H1 (cell line): Measurements from ENCODE around the gene RIN3. TPM values are rescaled to one million over a fixed set of nuclear protein-coding genes. Genes with fewer than 3 reads are reported as not detected.

Experiments
- CTCF ChIA-PET: fragments of 300-600 bp; sonication (Branson Sonifier 250); formaldehyde crosslinking; loops from one replicate; lab custom pipeline; 2021; ENCODE audit not compliant: partially characterized antibody; lab: Charles Lee
- POLR2A ChIA-PET: fragments of 300-600 bp; sonication (Branson Sonifier 250); formaldehyde crosslinking; loops from one replicate; lab custom pipeline; 2021; ENCODE audit warnings: inconsistent platforms; ENCODE audit not compliant: partially characterized antibody; lab: Charles Lee
- DNase-seq, 2 experiments: peaks; one replicate each; pipeline versions ENCODE4 v3.0.0 to v3.0.0-alpha.2; 2010 to 2022; ENCODE audit warnings: low spot score in 2 of 2, low read depth in 1 of 2, mixed read lengths in 1 of 2
- FAIRE-seq: peaks from 2 replicates; lab custom pipeline; 2011; peaks lifted over from hg19 to GRCh38; lab: Jason Lieb, UNC
- H2AFZ ChIP-seq: 2 replicates; pipeline ENCODE4 v1.8.1; 2012; ENCODE audit warnings: low read length, inconsistent platforms
- H2AK5ac ChIP-seq: 2 replicates; pipeline ENCODE4 v1.6.1; 2013; ENCODE audit warnings: low read depth, low read length
- H2BK120ac ChIP-seq: replicated peaks from 2 replicates; pipeline ENCODE3; 2013; ENCODE audit warnings: low read depth, low read length, inconsistent platforms
- H2BK12ac ChIP-seq: 2 replicates; pipeline ENCODE4 v1.6.1; 2013; ENCODE audit warnings: low read depth, low read length
- H2BK15ac ChIP-seq: 2 replicates; pipeline ENCODE4 v1.6.1; 2013; ENCODE audit warnings: low read length
- H2BK20ac ChIP-seq: 2 replicates; pipeline ENCODE4 v1.6.1; 2013; ENCODE audit warnings: low read length
- H2BK5ac ChIP-seq: 2 replicates; pipeline ENCODE4 v1.6.1; 2013; ENCODE audit warnings: low read depth, low read length
- H3K14ac ChIP-seq: 2 replicates; pipeline ENCODE4 v1.6.1; 2013; ENCODE audit warnings: inconsistent platforms; ENCODE audit not compliant: insufficient read length
- H3K18ac ChIP-seq: 2 replicates; pipeline ENCODE4 v1.6.1; 2013; ENCODE audit warnings: low read length; ENCODE audit errors: extremely low read depth
- H3K23ac ChIP-seq: 2 replicates; pipeline ENCODE4 v1.6.1; 2013; ENCODE audit warnings: inconsistent platforms; ENCODE audit not compliant: insufficient read length
- H3K23me2 ChIP-seq: 2 replicates; pipeline ENCODE4 v1.6.1; 2013; ENCODE audit warnings: low read depth, low read length
- H3K27ac ChIP-seq: 2 replicates; pipeline ENCODE4 v1.6.1; 2011; ENCODE audit warnings: low read depth, low read length, inconsistent platforms
- H3K27me3 ChIP-seq, 4 experiments: replicated peaks in 1 of 4; 1 replicate in 1 of 4; 2 replicates in 3 of 4; pipeline versions ENCODE4 v1.6.1 to v1.8.1; 2011 to 2013; ENCODE audit warnings: low read length in 3 of 4, mild to moderate bottlenecking in 3 of 4, inconsistent platforms in 2 of 4, mixed read lengths in 2 of 4, moderate library complexity in 1 of 4; ENCODE audit not compliant: control insufficient read depth in 3 of 4, insufficient read depth in 3 of 4; ENCODE audit errors: extremely low read depth in 1 of 4
- H3K36me3 ChIP-seq, 4 experiments: 2 replicates each; pipeline versions ENCODE4 v1.6.1 to v1.8.1; 2011 to 2013; ENCODE audit warnings: mild to moderate bottlenecking in 4 of 4, low read length in 3 of 4, moderate library complexity in 2 of 4, control low read depth in 1 of 4, inconsistent platforms in 1 of 4; ENCODE audit not compliant: insufficient read depth in 4 of 4, control insufficient read depth in 2 of 4
- H3K4ac ChIP-seq: replicated peaks from 2 replicates; pipeline ENCODE3; 2013; ENCODE audit warnings: low read length, low read depth, mixed read lengths, inconsistent platforms; ENCODE audit not compliant: insufficient read length
- H3K4me1 ChIP-seq, 4 experiments: replicated peaks in 1 of 4; 1 replicate in 1 of 4; 2 replicates in 3 of 4; pipeline versions ENCODE4 v1.6.1 to v1.8.1; 2011 to 2013; ENCODE audit warnings: low read length in 3 of 4, inconsistent platforms in 2 of 4, mixed read lengths in 1 of 4; ENCODE audit not compliant: insufficient read depth in 4 of 4, control insufficient read depth in 3 of 4
- H3K4me2 ChIP-seq, 2 experiments: 2 replicates each; pipeline versions ENCODE4 v1.6.1 to v1.8.1; 2011 to 2013; ENCODE audit warnings: low read depth in 2 of 2, low read length in 2 of 2, control low read depth in 1 of 2, inconsistent platforms in 1 of 2, mild to moderate bottlenecking in 1 of 2; ENCODE audit not compliant: insufficient read depth in 1 of 2
- H3K4me3 ChIP-seq, 4 experiments: fragments of 200-600, 300-600 bp in 1 of 4; sonication (generic), shearing (Covaris generic), sonication (Bioruptor Twin) in 1 of 4; 2 replicates each; pipeline versions ENCODE4 v1.5.1 to v1.8.1; 2011 to 2016; ENCODE audit warnings: low read length in 4 of 4, low read depth in 3 of 4, control low read depth in 2 of 4, inconsistent platforms in 2 of 4, mild to moderate bottlenecking in 2 of 4, mixed read lengths in 1 of 4, moderate library complexity in 1 of 4; ENCODE audit not compliant: insufficient read depth in 2 of 4; ENCODE audit errors: extremely low read depth in 1 of 4
- H3K56ac ChIP-seq: replicated peaks from 2 replicates; pipeline ENCODE3; 2013; ENCODE audit warnings: low read depth, mild to moderate bottlenecking, mixed read lengths, low read length, inconsistent platforms; ENCODE audit not compliant: insufficient read length
- H3K79me1 ChIP-seq: 2 replicates; pipeline ENCODE4 v1.6.1; 2013; ENCODE audit warnings: low read depth, low read length, control low read depth
- H3K79me2 ChIP-seq, 2 experiments: 2 replicates each; pipeline versions ENCODE4 v1.6.1 to v1.8.1; 2012 to 2013; ENCODE audit warnings: low read length in 2 of 2, mild to moderate bottlenecking in 2 of 2, inconsistent platforms in 1 of 2; ENCODE audit not compliant: insufficient read depth in 2 of 2, control insufficient read depth in 1 of 2
- H3K9ac ChIP-seq, 4 experiments: replicated peaks in 1 of 4; 1 replicate in 1 of 4; 2 replicates in 3 of 4; pipeline versions ENCODE4 v1.6.1 to v1.8.1; 2011 to 2013; ENCODE audit warnings: low read depth in 3 of 4, low read length in 3 of 4, control low read depth in 2 of 4, mild to moderate bottlenecking in 2 of 4, moderate library complexity in 2 of 4, inconsistent platforms in 1 of 4; ENCODE audit errors: extremely low read depth in 1 of 4
- H3K9me3 ChIP-seq, 2 experiments: 2 replicates each; pipeline versions ENCODE4 v1.6.1 to v1.8.1; 2012 to 2013; ENCODE audit warnings: mild to moderate bottlenecking in 2 of 2, moderate library complexity in 2 of 2, control low read depth in 1 of 2, inconsistent platforms in 1 of 2, low read depth in 1 of 2, low read length in 1 of 2, mixed read lengths in 1 of 2; ENCODE audit not compliant: insufficient read depth in 2 of 2
- H4K20me1 ChIP-seq, 2 experiments: replicated peaks in 1 of 2; 2 replicates each; pipeline versions ENCODE3 to v1.8.1; 2011 to 2013; ENCODE audit warnings: inconsistent platforms in 2 of 2, low read length in 2 of 2, mild to moderate bottlenecking in 1 of 2; ENCODE audit not compliant: insufficient read depth in 2 of 2, control insufficient read depth in 1 of 2
- H4K5ac ChIP-seq: 2 replicates; pipeline ENCODE4 v1.6.1; 2013; ENCODE audit warnings: low read length, low read depth, mixed read lengths, inconsistent platforms; ENCODE audit not compliant: insufficient read length
- H4K8ac ChIP-seq: 2 replicates; pipeline ENCODE4 v1.8.0; 2013; ENCODE audit warnings: mild to moderate bottlenecking, moderate library complexity, low read length, inconsistent platforms; ENCODE audit not compliant: insufficient read depth; ENCODE audit errors: extremely low read depth
- H4K91ac ChIP-seq: replicated peaks from 2 replicates; pipeline ENCODE3; 2013; ENCODE audit warnings: low read length, mixed read lengths, inconsistent platforms; ENCODE audit not compliant: insufficient read length
- ASH2L ChIP-seq: fragments of 200-600, 300-600 bp; sonication (generic); IDR thresholded peaks from one replicate; pipeline ENCODE4 v1.7.1; 2017; ENCODE audit warnings: low read length
- BRCA1 ChIP-seq: IDR thresholded peaks from 2 replicates; pipeline ENCODE4 v1.6.1; 2012; ENCODE audit warnings: low read depth, low read length, improper control_type of control experiment
- EP300 ChIP-seq, 2 experiments: IDR thresholded peaks; 1 replicate in 1 of 2; 2 replicates in 1 of 2; pipeline ENCODE4 v1.6.1; 2011 to 2012; ENCODE audit warnings: low read depth in 2 of 2, low read length in 2 of 2, mild to moderate bottlenecking in 2 of 2, borderline replicate concordance in 1 of 2, inconsistent platforms in 1 of 2, moderate library complexity in 1 of 2
- KDM5A ChIP-seq: fragments of 200-600 bp; IDR thresholded peaks from 2 replicates; pipeline ENCODE4 v1.7.1; 2012; ENCODE audit warnings: mild to moderate bottlenecking, low read length, inconsistent platforms, mixed read lengths
- MAFK ChIP-seq: IDR thresholded peaks from 2 replicates; pipeline ENCODE4 v1.6.1; 2012; ENCODE audit warnings: low read depth, mild to moderate bottlenecking, improper control_type of control experiment, low read length
- SIRT6 ChIP-seq: IDR thresholded peaks from one replicate; pipeline ENCODE4 v1.7.1; 2012; ENCODE audit warnings: low read length, inconsistent platforms
- SP1 ChIP-seq: IDR thresholded peaks from 2 replicates; pipeline ENCODE4 v1.6.1; 2011; ENCODE audit warnings: low read depth, low read length
- SRF ChIP-seq: IDR thresholded peaks from 2 replicates; pipeline ENCODE4 v1.6.1; 2011; ENCODE audit warnings: mild to moderate bottlenecking, low read depth, low read length, moderate library complexity
- SUZ12 ChIP-seq: fragments of 200-600 bp; sonication (generic); IDR thresholded peaks from 2 replicates; pipeline ENCODE4 v1.6.1; 2012; ENCODE audit warnings: mild to moderate bottlenecking, inconsistent platforms, low read length, moderate library complexity, mixed read lengths
- TEAD4 ChIP-seq: IDR thresholded peaks from 2 replicates; pipeline ENCODE4 v1.6.1; 2012; ENCODE audit warnings: low read depth, low read length, inconsistent platforms, mixed read lengths
- WGBS, 2 experiments: shearing (Covaris generic) in 1 of 2; methylation state at CpG; one replicate each; pipeline versions ENCODE4 v1.1.6 to v1.1.7; 2013 to 2015; ENCODE audit warnings: low lambda C conversion rate in 2 of 2, mixed read lengths in 2 of 2, inconsistent platforms in 1 of 2, low coverage in 1 of 2, missing lambda C conversion rate in 1 of 2; ENCODE audit not compliant: insufficient replicate concordance in 2 of 2, insufficient coverage in 1 of 2, insufficient read length in 1 of 2; ENCODE audit errors: extremely low coverage in 1 of 2, missing lambda C conversion rate in 1 of 2; 5-methylcytosine and 5-hydroxymethylcytosine counted together
- polyA plus RNA-seq, 7 experiments: library from polyadenylated mRNA; depleted of rRNA in 3 of 7; stranded (reverse) in 5 of 7; unstranded in 2 of 7; fragments of >200 nt in 5 of 7; fragments of 200-250 nt in 2 of 7; gene quantifications; 1 replicate in 5 of 7; 2 replicates in 1 of 7; 4 replicates in 1 of 7; pipeline versions ENCODE4 v1.2.1 to v1.2.3, GENCODE V29; 2011 to 2013; ENCODE audit warnings: missing spikeins in 2 of 7, mixed read lengths in 2 of 7
- total RNA-seq: library from RNA; stranded (reverse); fragmentation: NEBNext Ultra II Directional; extraction: Animal tissue kit (Norgen Biotek cat#: 25700); gene quantifications from 2 replicates; pipeline ENCODE4 v1.2.1, GENCODE V29; 2021

RIN3 gene
- total and polyA plus RNA-seq, 2 of the 8 experiments (the other 6 are each of a cell fraction or from before 2014, with no cell fraction given), result 0.59 to 1.5 TPM

GRCh38 chr14:92490239-92490959, 23.2 kb upstream of the RIN3 start:
- Histone ChIP-seq H2BK20ac (no peak overlapping the region), H3K36me3 (no peaks in the 10 kb centered on the region), H2BK15ac (no peak overlapping the region), H3K4me3 (no peak overlapping the region), H2BK5ac (no peak overlapping the region), H3K23ac (no peak overlapping the region), H3K79me2 (no peaks in the 10 kb centered on the region), H3K9me3 (no peaks in the 10 kb centered on the region), H3K23me2 (no peaks in the 10 kb centered on the region), H4K20me1 (no peaks in the 10 kb centered on the region), H3K18ac (no peak overlapping the region), H2AFZ (no peak overlapping the region), H2BK12ac (no peak overlapping the region), H4K5ac (no peak overlapping the region), H2AK5ac (no peak overlapping the region), H3K56ac (no peak overlapping the region), H3K14ac (no peak overlapping the region), H3K4me2 (no peak overlapping the region), H3K79me1 (no peaks in the 10 kb centered on the region), H4K8ac (no peak overlapping the region), H3K9ac (no peak overlapping the region), H3K27me3 (peaks cover 0 to 2% (median 0%) of the 10 kb centered on the region in 4 experiments; a peak in 3 of 7 replicates), H2BK120ac (no peak overlapping the region), H4K91ac (no peak overlapping the region), H3K4ac (no peak overlapping the region), H3K4me1 (peaks cover 0 to 8% (median 0%) of the 10 kb centered on the region in 4 experiments; a peak in 2 of 7 replicates), H3K27ac (no peak overlapping the region)
- ChIA-PET POLR2A (no interaction called here), CTCF (interaction anchor here (0.9 to 1.2 kb wide), 4 partner anchors 9 to 123 kb away, joined by 3 read pairs; no protein-coding TSS in a partner anchor)
- DNase-seq (peak in 1 of 2 experiments; percentile 29), FAIRE-seq (no peak)
- TF ChIP-seq EP300 (IDR thresholded peaks at IDR 0.05; ENCODE audit: borderline replicate concordance in 1 of 2, low read depth in 2 of 2, low read length in 2 of 2) (no peak), SIRT6 (no peak), SUZ12 (no peak), KDM5A (no peak), ASH2L (no peak), SRF (no peak), BRCA1 (no peak), SP1 (no peak), MAFK (no peak), TEAD4 (no peak)
- 90% methylated on average over 17 of the region's 17 CpGs; no CpG with 5 or more reads in 1 of the 2 experiments for WGBS, 2 experiments
